Hepatocyte (in vitro differentiated cells): ENCODE measurements around the gene SLC12A6. TPM values are rescaled to one million over a fixed set of nuclear protein-coding genes. Genes with fewer than 3 reads are reported as not detected.

Source experiments
- DNase-seq: peaks from one replicate; pipeline ENCODE4 v3.0.0-alpha.2; 2016; ENCODE audit warnings: low spot score
- H2AFZ ChIP-seq: fragments of 200-600 bp; sonication (generic); 2 replicates; pipeline ENCODE4 v1.6.0; 2016; ENCODE audit warnings: antibody characterized with exemption, mild to moderate bottlenecking
- H3K27ac ChIP-seq: fragments of 200-600 bp; sonication (generic); 2 replicates; pipeline ENCODE4 v1.5.1; 2016; ENCODE audit warnings: mild to moderate bottlenecking
- H3K27me3 ChIP-seq: fragments of 200-600 bp; sonication (generic); 2 replicates; pipeline ENCODE4 v1.6.1; 2016
- H3K36me3 ChIP-seq: fragments of 200-600 bp; sonication (generic); replicated peaks from 2 replicates; pipeline ENCODE4 v1.5.1; 2016; ENCODE audit warnings: low read depth; ENCODE audit not compliant: insufficient read depth
- H3K4me1 ChIP-seq: fragments of 200-600 bp; sonication (generic); 2 replicates; pipeline ENCODE4 v1.5.1; 2016; ENCODE audit warnings: mild to moderate bottlenecking, moderate library complexity; ENCODE audit not compliant: insufficient read depth
- H3K4me2 ChIP-seq: fragments of 200-600 bp; sonication (generic); 2 replicates; pipeline ENCODE4 v1.6.0; 2016
- H3K4me3 ChIP-seq: fragments of 200-600 bp; sonication (generic); 2 replicates; pipeline ENCODE4 v1.5.1; 2016; ENCODE audit warnings: mild to moderate bottlenecking
- H3K79me2 ChIP-seq: fragments of 200-600 bp; sonication (generic); 2 replicates; pipeline ENCODE4 v1.6.0; 2017; ENCODE audit warnings: mild to moderate bottlenecking
- H3K9me2 ChIP-seq: fragments of 200-600 bp; sonication (generic); replicated peaks from 2 replicates; pipeline ENCODE4 v1.6.0; 2017; ENCODE audit warnings: mild to moderate bottlenecking; ENCODE audit not compliant: insufficient read depth
- H3K9me3 ChIP-seq: fragments of 200-600 bp; sonication (generic); 2 replicates; pipeline ENCODE4 v1.5.1; 2016; ENCODE audit warnings: low read depth, mild to moderate bottlenecking
- H4K20me1 ChIP-seq: fragments of 200-600 bp; sonication (generic); 2 replicates; pipeline ENCODE4 v1.6.0; 2016; ENCODE audit warnings: mild to moderate bottlenecking; ENCODE audit not compliant: insufficient read depth, poor library complexity, severe bottlenecking
- EZH2 ChIP-seq: fragments of 200-600 bp; sonication (generic); IDR thresholded peaks from 2 replicates; pipeline ENCODE4 v1.6.1; 2016; ENCODE audit warnings: antibody characterized with exemption, mild to moderate bottlenecking, borderline replicate concordance
- EZH2phosphoT487 ChIP-seq: fragments of 200-600 bp; sonication (generic); IDR thresholded peaks from one replicate; pipeline ENCODE4 v1.6.1; 2018; ENCODE audit warnings: antibody characterized with exemption, mild to moderate bottlenecking, low read depth, moderate library complexity; ENCODE audit not compliant: unreplicated experiment, severe bottlenecking
- WGBS: methylation state at CpG from one replicate; pipeline ENCODE4 v1.1.6; 2016; ENCODE audit warnings: low lambda C conversion rate; ENCODE audit errors: missing lambda C conversion rate; 5-methylcytosine and 5-hydroxymethylcytosine counted together
- polyA plus RNA-seq: library from polyadenylated mRNA; unstranded; fragments of >200 nt; fragmentation: Nextera tagmentation; extraction: Ambion mirVana; gene quantifications from 2 replicates; pipeline ENCODE4 v1.2.1, GENCODE V29; 2016
- total RNA-seq: library from RNA; depleted of rRNA; stranded (reverse); fragments of >200 nt; gene quantifications from 2 replicates; pipeline ENCODE4 v1.2.3, GENCODE V29; 2014
- TF ChIP-seq, protein P1 (sequence below): fragments of 200-600 bp; sonication (generic); IDR thresholded peaks from 2 replicates; pipeline ENCODE4 v1.5.1; 2016; ENCODE audit warnings: antibody characterized with exemption, mild to moderate bottlenecking; ENCODE audit not compliant: poor library complexity

The SLC12A6 gene
- total and polyA plus RNA-seq, 2 experiments from 2014 or later, result 7.4 to 13.1 TPM

DNA sequence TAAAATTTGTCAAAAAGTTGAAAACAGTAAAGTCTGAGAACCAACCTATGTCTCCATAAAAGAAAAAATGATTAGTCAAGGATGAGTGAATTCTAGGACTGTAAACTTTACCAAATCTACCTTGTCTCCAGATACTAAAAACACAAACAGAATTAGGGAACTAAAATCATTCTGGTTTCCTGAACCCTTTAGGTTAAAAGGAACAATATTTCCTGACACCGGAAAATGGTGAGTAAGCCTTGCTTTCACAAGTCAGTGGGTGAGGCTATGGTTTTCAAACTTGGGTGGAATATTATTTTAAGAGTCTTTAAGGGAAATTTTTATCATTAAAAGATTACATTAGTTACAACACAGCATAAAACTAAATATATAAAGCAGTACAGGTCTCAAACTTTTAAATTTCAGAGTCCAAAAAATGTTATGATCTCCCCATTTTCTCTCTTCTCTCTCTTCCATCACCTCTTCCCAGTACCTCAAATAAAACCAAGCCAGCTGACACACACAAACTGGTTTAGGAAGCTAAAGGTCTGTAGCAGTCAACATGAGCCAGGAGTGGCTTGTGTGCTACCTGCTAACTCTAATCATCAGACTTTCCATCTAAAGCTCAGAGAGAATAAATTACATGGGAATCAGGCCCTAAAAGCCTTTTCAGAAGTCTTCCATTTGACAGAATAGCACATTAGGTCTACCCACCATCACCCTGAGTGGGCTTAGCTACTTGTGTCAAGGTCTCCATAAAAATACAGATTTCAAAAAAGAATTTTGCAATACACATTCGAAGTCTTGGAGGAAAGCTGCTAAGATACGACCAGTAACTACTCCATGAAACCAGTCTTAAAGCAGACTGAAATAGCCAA is 2.2 kb downstream of the SLC12A6 start:
- Histone ChIP-seq H3K9me2 (no peaks in the 10 kb centered on the region), H3K9me3 (no peaks in the 10 kb centered on the region), H3K4me2 (no peak overlapping the region), H3K36me3 (no peaks in the 10 kb centered on the region), H3K79me2 (peaks cover 10% of the 10 kb centered on the region), H2AFZ (no peak overlapping the region), H3K4me3 (no peak overlapping the region), H3K27me3 (no peaks in the 10 kb centered on the region), H3K27ac (no peak overlapping the region), H4K20me1 (no peaks in the 10 kb centered on the region), H3K4me1 (no peaks in the 10 kb centered on the region)
- WGBS, result 93% methylated on average over 3 of the region's 3 CpGs
- DNase-seq, result no peak
- TF ChIP-seq EZH2 (no peak), EZH2phosphoT487 (no peak)
- TF ChIP-seq, protein P1, sequence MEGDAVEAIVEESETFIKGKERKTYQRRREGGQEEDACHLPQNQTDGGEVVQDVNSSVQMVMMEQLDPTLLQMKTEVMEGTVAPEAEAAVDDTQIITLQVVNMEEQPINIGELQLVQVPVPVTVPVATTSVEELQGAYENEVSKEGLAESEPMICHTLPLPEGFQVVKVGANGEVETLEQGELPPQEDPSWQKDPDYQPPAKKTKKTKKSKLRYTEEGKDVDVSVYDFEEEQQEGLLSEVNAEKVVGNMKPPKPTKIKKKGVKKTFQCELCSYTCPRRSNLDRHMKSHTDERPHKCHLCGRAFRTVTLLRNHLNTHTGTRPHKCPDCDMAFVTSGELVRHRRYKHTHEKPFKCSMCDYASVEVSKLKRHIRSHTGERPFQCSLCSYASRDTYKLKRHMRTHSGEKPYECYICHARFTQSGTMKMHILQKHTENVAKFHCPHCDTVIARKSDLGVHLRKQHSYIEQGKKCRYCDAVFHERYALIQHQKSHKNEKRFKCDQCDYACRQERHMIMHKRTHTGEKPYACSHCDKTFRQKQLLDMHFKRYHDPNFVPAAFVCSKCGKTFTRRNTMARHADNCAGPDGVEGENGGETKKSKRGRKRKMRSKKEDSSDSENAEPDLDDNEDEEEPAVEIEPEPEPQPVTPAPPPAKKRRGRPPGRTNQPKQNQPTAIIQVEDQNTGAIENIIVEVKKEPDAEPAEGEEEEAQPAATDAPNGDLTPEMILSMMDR, result no peak

GRCh38 chr15:34334672-34335071 is 2.9 kb downstream of the SLC12A6 start:
- no peaks in the 10 kb centered on the region for H4K20me1 ChIP-seq
- H3K4me2 ChIP-seq, result no peak overlapping the region
- no peaks in the 10 kb centered on the region for H3K9me2 ChIP-seq
- no peak overlapping the region for H3K27ac ChIP-seq
- H3K4me3 ChIP-seq, result no peak overlapping the region
- H2AFZ ChIP-seq, result no peak overlapping the region
- no peaks in the 10 kb centered on the region for H3K9me3 ChIP-seq
- TF ChIP-seq, protein P1, result no peak
- no peak for TF ChIP-seq EZH2phosphoT487
- TF ChIP-seq EZH2, result no peak
- H3K4me1 ChIP-seq, result no peaks in the 10 kb centered on the region
- no peak for DNase-seq
- peaks cover 5% of the 10 kb centered on the region for H3K79me2 ChIP-seq
- WGBS, result 65% methylated on average over 4 of the region's 4 CpGs
- H3K27me3 ChIP-seq, result no peaks in the 10 kb centered on the region
- no peaks in the 10 kb centered on the region for H3K36me3 ChIP-seq

DNA sequence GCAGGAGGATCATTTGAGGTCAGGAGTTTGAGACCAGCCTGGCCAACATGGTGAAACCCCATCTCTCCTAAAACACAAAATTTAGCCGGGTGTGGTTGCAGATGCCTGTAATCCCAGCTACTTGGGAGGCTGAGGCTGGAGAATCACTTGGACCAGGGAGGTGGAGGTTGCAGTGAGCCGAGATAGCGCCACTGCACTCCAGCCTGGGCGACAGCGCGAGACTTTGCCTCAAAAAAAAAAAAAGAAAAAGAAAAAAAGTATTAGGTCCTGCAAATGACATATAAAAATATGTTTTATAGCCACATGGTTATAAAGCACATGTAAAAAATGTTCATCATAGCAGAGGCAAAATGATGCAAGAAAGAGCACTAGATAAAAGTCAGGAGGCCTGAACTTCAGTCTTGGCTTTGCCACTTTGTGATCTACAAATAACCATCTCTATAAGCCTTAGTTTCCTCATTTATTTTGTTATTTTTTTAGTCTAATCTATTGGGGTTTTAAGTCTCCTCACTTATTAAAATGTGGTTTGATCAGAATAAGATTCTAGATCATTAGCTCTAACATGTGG is 4.9 kb downstream of the SLC12A6 start:
- Histone ChIP-seq H3K4me3 (no peak overlapping the region), H3K36me3 (no peaks in the 10 kb centered on the region), H3K79me2 (no peaks in the 10 kb centered on the region), H3K4me1 (no peaks in the 10 kb centered on the region), H3K4me2 (no peak overlapping the region), H4K20me1 (no peaks in the 10 kb centered on the region), H3K27ac (no peak overlapping the region), H3K9me2 (no peaks in the 10 kb centered on the region), H2AFZ (no peak overlapping the region), H3K9me3 (no peaks in the 10 kb centered on the region), H3K27me3 (no peaks in the 10 kb centered on the region)
- WGBS, result 97% methylated on average over 6 of the region's 6 CpGs
- TF ChIP-seq, protein P1, result no peak
- TF ChIP-seq EZH2 (no peak), EZH2phosphoT487 (no peak)
- DNase-seq, result no peak
